HUDEP-2 (cell line): ENCODE results near the gene ASIC5.
"Not testable (repeated sequence)": the region's sequence is repeated elsewhere in the genome, so short reads cannot be mapped to it uniquely, and the experiment has no call there.

Source experiments
- DNase-seq, 76 experiments: peaks; one replicate each; lab custom pipeline; 2025; ENCODE audit not compliant: unreplicated experiment in 76 of 76; lab: John Stamatoyannopoulos, UW

The ASIC5 gene

GRCh38 chr4:155866177-155866576, at the start of gene ASIC5:
Gene ASIC5 (minus strand): TSS chr4:155866277. CDS start chr4:155866226, 51 bp downstream.
- no peak for DNase-seq

GRCh38 chr4:155914782-155915181, 48.7 kb upstream of the ASIC5 start:
- DNase-seq: no peak

DNA sequence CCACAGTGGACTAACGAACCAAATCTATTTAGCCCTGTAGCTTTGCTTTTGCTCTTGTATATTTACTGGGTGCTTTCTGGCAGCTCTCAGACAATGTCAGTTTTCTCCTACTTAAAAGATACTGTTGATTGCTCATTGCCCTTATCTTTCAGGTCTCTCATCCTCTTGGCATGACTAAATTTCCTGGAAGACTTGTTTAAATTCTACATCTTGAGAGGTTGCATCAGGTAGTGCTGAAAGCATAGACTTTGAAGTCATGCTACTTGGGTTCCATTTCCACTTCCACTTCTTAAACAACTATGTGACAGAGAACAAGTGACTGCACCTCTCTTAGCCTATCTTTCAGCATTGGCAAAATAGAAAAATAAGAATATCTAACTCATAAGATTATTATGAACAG, 45.8 kb upstream of the ASIC5 start:
- DNase-seq: no peak

GRCh38 chr4:155909615-155910226, 43.6 kb upstream of the ASIC5 start:
- no peak for DNase-seq

DNA sequence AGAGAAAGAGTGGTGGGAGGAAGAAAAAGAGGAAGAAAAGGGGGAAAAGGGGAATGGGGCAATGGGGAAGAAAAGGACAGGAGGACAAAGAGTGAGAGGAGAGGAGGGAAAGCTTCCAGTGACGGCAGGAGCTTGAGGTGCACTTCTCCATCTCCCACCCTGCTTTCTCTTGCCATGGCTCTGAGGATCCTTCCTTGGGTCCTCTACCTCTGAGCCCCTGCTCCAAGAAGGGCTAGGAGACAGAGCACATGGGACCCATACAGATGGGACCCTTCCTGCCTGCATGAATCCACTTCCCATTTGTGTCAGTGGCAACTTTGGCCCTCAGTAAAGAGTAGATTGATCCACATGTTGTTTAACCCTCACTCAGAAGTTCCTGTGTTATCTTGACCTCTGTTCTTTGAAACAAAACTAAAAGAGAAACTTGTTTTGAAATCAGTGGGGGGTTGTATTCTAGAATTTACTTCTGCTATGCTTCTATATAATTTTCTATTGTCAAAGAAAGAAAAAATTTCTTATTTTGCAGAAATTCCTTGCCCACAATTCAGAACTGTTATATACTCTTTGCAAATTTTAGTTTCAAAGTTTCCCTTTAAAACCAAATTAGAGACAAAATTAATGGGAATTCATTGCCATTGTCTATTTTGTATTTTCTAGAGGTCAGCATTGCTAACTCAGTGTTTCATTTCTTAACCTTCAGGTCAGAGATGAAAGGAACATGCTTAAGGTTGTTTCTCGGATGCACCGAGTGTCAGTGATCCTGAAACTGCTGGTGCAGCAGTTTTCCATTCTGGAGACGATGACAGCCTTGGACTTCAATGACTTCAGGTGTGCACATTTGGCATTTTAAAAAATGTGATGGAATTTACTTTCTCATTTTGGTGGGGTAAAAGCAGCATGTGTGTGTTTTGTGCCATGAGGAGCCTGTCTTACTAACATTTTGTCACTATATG, 42.4 kb upstream of the ASIC5 start:
- DNase-seq: no peak

- no peak for DNase-seq
Observed at GRCh38 chr4:155907556-155907955, 41.5 kb upstream of the ASIC5 start.

DNA sequence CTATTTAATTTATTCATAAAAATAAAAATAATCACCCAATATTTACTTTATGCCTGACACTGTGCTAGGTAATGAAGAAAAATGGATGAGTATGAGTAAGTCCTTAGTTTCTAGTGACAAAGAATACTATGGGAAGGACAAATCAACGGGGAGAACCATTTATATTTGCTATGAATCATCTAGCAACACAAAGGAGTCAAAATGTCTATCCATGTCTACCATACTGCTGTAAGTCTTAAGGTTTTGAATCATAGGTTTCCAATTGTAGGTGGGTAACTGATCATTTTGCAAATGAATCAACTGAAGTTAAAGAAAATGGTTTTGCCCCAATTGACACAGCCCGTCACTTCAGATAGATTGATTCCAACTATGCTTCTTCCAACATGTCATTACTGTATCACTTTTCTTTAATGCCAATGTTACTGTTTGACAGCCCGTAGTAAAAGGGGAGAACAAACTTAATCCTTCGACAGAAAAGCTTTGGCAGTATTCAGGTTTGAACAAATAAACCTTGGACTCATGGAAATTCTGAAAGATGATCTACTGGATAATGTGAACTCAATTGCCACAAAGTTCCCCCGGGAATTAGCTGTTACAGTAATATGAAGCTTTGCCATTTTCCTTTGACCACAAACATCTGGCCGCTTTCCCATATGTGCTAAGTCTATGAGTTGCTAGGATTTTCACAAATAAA, 40.6 kb upstream of the ASIC5 start:
- no peak for DNase-seq

- no peak for DNase-seq
Observed at GRCh38 chr4:155904331-155904730, 38.3 kb upstream of the ASIC5 start.

GRCh38 chr4:155903453-155903852, 37.4 kb upstream of the ASIC5 start, which contains the start of gene TDO2:
Gene TDO2 (plus strand): TSS chr4:155903696. CDS start chr4:155903759, 63 bp downstream.
- no peak for DNase-seq

DNA sequence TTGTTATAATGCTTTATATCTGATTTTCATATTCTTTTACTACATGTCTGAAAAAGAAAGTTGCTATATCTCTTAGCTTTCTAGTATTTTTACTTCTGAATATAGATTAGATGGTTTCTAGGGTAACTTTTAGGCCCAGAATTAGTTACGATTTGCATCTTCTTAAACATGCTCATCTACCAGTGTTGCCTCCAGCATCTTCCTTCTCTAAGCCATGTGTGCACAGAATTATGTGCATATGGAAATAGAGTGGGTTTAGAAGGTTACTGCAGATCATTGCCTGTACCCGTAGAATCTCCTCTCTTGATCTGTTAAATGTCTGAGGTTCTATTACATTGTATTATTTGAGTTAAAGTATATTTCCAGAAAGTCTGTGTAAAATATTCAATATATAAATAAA, 34.9 kb upstream of the ASIC5 start:
- no peak for DNase-seq

GRCh38 chr4:155900381-155900780, 34.3 kb upstream of the ASIC5 start:
- no peak for DNase-seq

DNA sequence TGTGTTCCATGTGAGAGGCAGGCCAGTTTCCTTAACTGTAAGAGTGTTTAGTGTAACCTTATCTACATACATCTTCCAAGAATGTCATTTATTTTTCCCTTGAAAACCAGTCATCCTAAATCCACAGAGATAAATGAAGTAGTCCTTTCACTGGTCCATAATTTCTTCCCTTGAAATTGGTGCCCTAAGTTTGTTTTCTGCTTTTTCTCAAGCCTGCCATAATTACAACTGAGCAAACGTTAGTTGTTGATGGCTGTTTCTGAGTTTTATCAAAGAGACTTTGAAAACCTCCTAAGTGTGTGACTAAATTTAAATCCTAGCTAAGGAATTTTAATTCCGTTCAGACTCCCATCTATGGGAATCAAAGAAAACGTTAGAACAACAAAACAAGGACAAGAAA, 33.8 kb upstream of the ASIC5 start:
- no peak for DNase-seq

DNA sequence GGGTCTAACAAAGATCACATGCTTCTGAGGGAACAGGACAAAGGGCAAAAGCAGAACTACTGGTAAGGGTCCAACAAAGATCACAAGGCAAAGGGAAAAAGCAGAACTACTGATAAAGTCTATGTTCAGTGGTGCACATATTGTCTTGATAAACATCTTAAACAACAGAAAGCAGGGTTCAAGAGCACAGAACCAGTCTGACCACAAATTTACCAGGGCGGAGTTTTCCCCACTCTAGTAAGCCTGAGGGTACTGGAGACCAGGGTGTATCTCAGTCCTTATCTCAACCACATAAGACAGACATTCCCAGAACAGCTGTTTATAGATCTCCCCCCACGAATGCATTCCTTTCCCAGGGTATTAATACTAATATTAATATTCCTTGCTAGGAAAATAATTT, 32.3 kb upstream of the ASIC5 start:
- DNase-seq: not testable (repeated sequence)

GRCh38 chr4:155891058-155891457, 25.0 kb upstream of the ASIC5 start:
- DNase-seq: no peak

DNA sequence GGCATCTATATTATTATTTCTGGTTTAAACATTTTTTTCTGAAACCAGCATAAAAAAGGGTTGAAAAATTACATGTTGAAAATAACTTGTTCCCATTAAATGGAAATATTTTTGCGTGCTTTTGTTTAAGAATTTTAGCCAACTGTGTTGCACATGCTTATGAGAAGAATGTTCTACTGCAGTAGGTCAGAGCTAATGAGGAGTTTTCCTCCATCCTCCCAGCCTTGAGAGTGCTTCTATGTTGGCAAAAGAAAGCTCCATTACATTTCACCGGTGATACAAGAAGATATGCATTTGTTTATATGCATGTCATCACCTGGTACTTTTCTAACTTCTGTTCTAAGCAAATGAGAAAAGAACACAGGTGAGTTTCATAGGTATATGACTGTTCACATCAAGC, 23.9 kb upstream of the ASIC5 start:
- DNase-seq: no peak

DNA sequence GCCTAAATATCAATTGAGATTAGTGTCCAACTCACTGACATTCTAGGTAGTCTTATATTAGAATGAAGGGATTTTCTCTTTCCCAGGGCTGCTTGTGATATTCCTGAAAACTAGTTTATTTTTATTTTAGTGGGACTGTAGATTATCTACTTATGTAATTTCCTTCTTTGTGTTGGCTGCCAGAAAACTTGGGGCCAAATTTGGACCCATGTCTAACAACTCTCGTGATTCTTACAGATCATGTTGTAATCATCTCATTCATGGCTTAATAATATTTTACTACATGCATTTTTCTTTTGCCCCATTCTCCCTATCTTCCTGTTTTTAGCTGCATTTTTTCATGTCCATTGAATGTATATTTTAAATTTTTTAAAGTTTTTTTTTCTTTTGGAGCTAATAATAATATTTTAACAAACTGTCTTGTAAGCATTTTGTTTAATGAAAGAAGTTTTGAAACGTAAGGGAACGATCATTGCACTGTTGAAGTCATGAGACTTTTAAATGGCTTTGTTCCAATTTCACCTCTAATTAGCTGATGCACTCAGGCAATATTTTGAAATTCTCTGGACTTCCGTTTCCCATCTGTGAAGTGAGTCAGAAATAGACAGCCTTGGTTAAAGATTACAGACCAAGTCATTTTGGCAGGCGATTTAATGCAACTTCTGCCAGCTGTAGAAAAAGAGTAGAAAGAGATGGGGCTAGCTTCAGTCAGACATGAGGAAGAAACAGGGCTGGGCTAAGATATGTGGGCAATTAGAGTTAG, 23.1 kb upstream of the ASIC5 start:
- no peak for DNase-seq

GRCh38 chr4:155887847-155888570, 21.9 kb upstream of the ASIC5 start:
- no peak for DNase-seq

GRCh38 chr4:155887045-155887444, 21.0 kb upstream of the ASIC5 start:
- DNase-seq: no peak

GRCh38 chr4:155885666-155886065, 19.6 kb upstream of the ASIC5 start:
- no peak for DNase-seq

- no peak for DNase-seq
Observed at GRCh38 chr4:155883895-155884294, 17.8 kb upstream of the ASIC5 start.
